A549 (cell line): ENCODE data around the gene CPLX1. TPM values are rescaled to one million over a fixed set of nuclear protein-coding genes. Genes with fewer than 3 reads are reported as not detected.

Source experiments
- ATAC-seq, 2 experiments: fragments of 200-7000 bp in 1 of 2; fragments of >200 bp in 1 of 2; cut with Nextera tagmentation in 1 of 2; cut with Tn5 transposase in 1 of 2; 3 replicates each; pipeline versions ENCODE4 v1.8.0 to v1.9.1; 2018 to 2020; ENCODE audit warnings: mild to moderate bottlenecking in 1 of 2, moderate library complexity in 1 of 2
- CTCF ChIA-PET: fragments of 300-600 bp; sonication (Branson Sonifier 250); formaldehyde crosslinking; extraction: SDS; loops from one replicate; lab custom pipeline; 2021; ENCODE audit warnings: antibody characterized with exemption, inconsistent platforms; lab: Yijun Ruan, JAX
- POLR2A ChIA-PET: fragments of 350-600 bp; formaldehyde crosslinking; extraction: SDS; loops from one replicate; lab custom pipeline; 2021; ENCODE audit warnings: antibody characterized with exemption, inconsistent platforms; lab: Yijun Ruan, JAX
- DNase-seq, 2 experiments: peaks; one replicate each; pipeline versions ENCODE4 v3.0.0 to v3.0.0-alpha.2; 2011 to 2016; ENCODE audit warnings: low read depth in 1 of 2, low spot score in 1 of 2
- FAIRE-seq: peaks from 2 replicates; lab custom pipeline; 2011; peaks lifted over from hg19 to GRCh38; lab: Jason Lieb, UNC
- H3K27ac ChIP-seq, 2 experiments: fragments of >200 bp; sonication (Bioruptor Twin); formaldehyde crosslinking; 3 replicates each; pipeline ENCODE4 v1.5.1; 2016 to 2017
- H3K4me1 ChIP-seq: fragments of >200 bp; sonication (Bioruptor Twin); formaldehyde crosslinking; 3 replicates; pipeline ENCODE4 v1.6.1; 2016
- H3K4me2 ChIP-seq: fragments of >200 bp; sonication (Bioruptor Twin); formaldehyde crosslinking; 3 replicates; pipeline ENCODE4 v1.6.1; 2016
- H3K4me3 ChIP-seq: fragments of >200 bp; sonication (Bioruptor Twin); formaldehyde crosslinking; 3 replicates; pipeline ENCODE4 v1.5.1; 2016
- H3K9me3 ChIP-seq: fragments of >200 bp; sonication (Bioruptor Twin); formaldehyde crosslinking; 3 replicates; pipeline ENCODE4 v1.6.1; 2016
- CBX2 ChIP-seq: fragments of 200-600 bp; sonication (generic); IDR thresholded peaks from 2 replicates; pipeline ENCODE4 v1.6.1; 2016; ENCODE audit warnings: low read depth, mild to moderate bottlenecking, borderline replicate concordance
- CEBPB ChIP-seq, 2 experiments: fragments of >200 bp in 1 of 2; sonication (Bioruptor Twin) in 1 of 2; formaldehyde crosslinking in 1 of 2; IDR thresholded peaks; 2 replicates each; pipeline ENCODE4 v1.6.1; 2012 to 2016
- CHD2 ChIP-seq: fragments of 150-350 bp; IDR thresholded peaks from 2 replicates; pipeline ENCODE4 v1.6.1; 2014; ENCODE audit warnings: low read length; ENCODE audit not compliant: partially characterized antibody
- CHD4 ChIP-seq: fragments of 200-600 bp; sonication (generic); IDR thresholded peaks from 2 replicates; pipeline ENCODE4 v1.6.1; 2016; ENCODE audit warnings: antibody characterized with exemption, mild to moderate bottlenecking, borderline replicate concordance
- EHF ChIP-seq: fragments of 250-450 bp; sonication (Bioruptor Pico); IDR thresholded peaks from 2 replicates; pipeline ENCODE4 v1.5.0; 2020; ENCODE audit warnings: mild to moderate bottlenecking
- EP300 ChIP-seq, 2 experiments: fragments of >200 bp; sonication (Bioruptor Twin); formaldehyde crosslinking; IDR thresholded peaks; 2 replicates in 1 of 2; 3 replicates in 1 of 2; pipeline ENCODE4 v1.6.1; 2016 to 2017
- FOSL2 ChIP-seq, 2 experiments: fragments of 450-650 bp in 1 of 2; fragments of >200 bp in 1 of 2; sonication (Bioruptor Twin) in 1 of 2; formaldehyde crosslinking; IDR thresholded peaks; 2 replicates each; pipeline versions ENCODE4 v1.5.0 to v1.6.1; 2016 to 2020; ENCODE audit warnings: mild to moderate bottlenecking in 1 of 2, moderate library complexity in 1 of 2
- FOXS1 ChIP-seq: fragments of 250-450 bp; sonication (Bioruptor Pico); IDR thresholded peaks from 2 replicates; pipeline ENCODE4 v1.5.0; 2020; ENCODE audit warnings: mild to moderate bottlenecking, moderate library complexity
- GATA3 ChIP-seq: IDR thresholded peaks from 2 replicates; pipeline ENCODE4 v1.6.1; 2012; ENCODE audit warnings: borderline replicate concordance
- HOXA7 ChIP-seq: fragments of 250-450 bp; sonication (Bioruptor Pico); IDR thresholded peaks from 2 replicates; pipeline ENCODE4 v1.5.0; 2020; ENCODE audit warnings: mild to moderate bottlenecking, moderate library complexity
- KDM5A ChIP-seq: fragments of 200-600 bp; sonication (generic); IDR thresholded peaks from 2 replicates; pipeline ENCODE4 v1.6.1; 2016; ENCODE audit warnings: antibody characterized with exemption, mild to moderate bottlenecking
- MAFK ChIP-seq: fragments of 450-650 bp; IDR thresholded peaks from 2 replicates; pipeline ENCODE4 v1.6.1; 2014; ENCODE audit not compliant: partially characterized antibody
- MYC ChIP-seq: IDR thresholded peaks from 2 replicates; pipeline ENCODE4 v1.6.1; 2012; ENCODE audit warnings: mild to moderate bottlenecking, inconsistent platforms, low read length, improper control_type of control experiment, borderline replicate concordance
- NPAS2 ChIP-seq: fragments of 250-450 bp; sonication (Bioruptor Pico); IDR thresholded peaks from 2 replicates; pipeline ENCODE4 v1.8.0; 2022; ENCODE audit warnings: mild to moderate bottlenecking, moderate library complexity, borderline replicate concordance
- POLR2AphosphoS2 ChIP-seq: conservative IDR thresholded peaks from 2 replicates; pipeline ENCODE4 v1.6.1; 2012; ENCODE audit warnings: low read length, improper control_type of control experiment, inconsistent platforms
- RARB ChIP-seq: fragments of 250-450 bp; sonication (Bioruptor Pico); IDR thresholded peaks from 2 replicates; pipeline ENCODE4 v1.8.0; 2021; ENCODE audit warnings: mild to moderate bottlenecking, moderate library complexity
- RCOR1 ChIP-seq: fragments of 150-350 bp; IDR thresholded peaks from 2 replicates; pipeline ENCODE4 v1.6.1; 2014; ENCODE audit warnings: antibody characterized with exemption, low read length, low read depth
- SREBF2 ChIP-seq: fragments of 450-650 bp; IDR thresholded peaks from 2 replicates; pipeline ENCODE4 v1.6.1; 2014; ENCODE audit warnings: mild to moderate bottlenecking, moderate library complexity
- TFCP2L1 ChIP-seq: fragments of 250-450 bp; sonication (Bioruptor Pico); IDR thresholded peaks from 2 replicates; pipeline ENCODE4 v1.5.0; 2021; ENCODE audit warnings: mild to moderate bottlenecking
- TP53 ChIP-seq: fragments of 250-450 bp; sonication (Bioruptor Pico); IDR thresholded peaks from 2 replicates; pipeline ENCODE4 v1.5.0; 2021; ENCODE audit warnings: mild to moderate bottlenecking, moderate library complexity
- ZC3H11A ChIP-seq: fragments of 450-650 bp; IDR thresholded peaks from 2 replicates; pipeline ENCODE4 v1.6.1; 2014; ENCODE audit warnings: antibody characterized with exemption, mild to moderate bottlenecking
- ZFP36 ChIP-seq: fragments of 450-650 bp; IDR thresholded peaks from 2 replicates; pipeline ENCODE4 v1.6.1; 2014; ENCODE audit warnings: borderline replicate concordance; ENCODE audit not compliant: partially characterized antibody
- ZNF302 ChIP-seq: fragments of 250-450 bp; sonication (Bioruptor Pico); IDR thresholded peaks from 2 replicates; pipeline ENCODE4 v1.9.0; 2021; ENCODE audit warnings: inconsistent platforms, mild to moderate bottlenecking, moderate library complexity
- WGBS: methylation state at CpG from one replicate; pipeline ENCODE4 v1.1.6; 2017; ENCODE audit errors: missing lambda C conversion rate; 5-methylcytosine and 5-hydroxymethylcytosine counted together
- polyA plus RNA-seq, 4 experiments: library from polyadenylated mRNA; depleted of rRNA in 3 of 4; stranded (reverse); fragments of >200 nt; fragmentation: RNase III in 1 of 4; extraction: RNeasy Plus Mini Kit Qiagen cat#74134 plus additional on column Dnase treatment in 1 of 4; gene quantifications; 2 replicates in 3 of 4; 3 replicates in 1 of 4; pipeline ENCODE4 v1.2.3, GENCODE V29; 2011 to 2017
- TF ChIP-seq, protein P1 (sequence below): IDR thresholded peaks from 2 replicates; pipeline ENCODE4 v1.6.1; 2012; ENCODE audit warnings: low read depth, borderline replicate concordance
- TF ChIP-seq, protein P2 (sequence below): fragments of 200-600 bp; sonication (generic); IDR thresholded peaks from 2 replicates; pipeline ENCODE4 v1.6.1; 2016; ENCODE audit warnings: antibody characterized with exemption, mild to moderate bottlenecking, moderate library complexity
- TF ChIP-seq, protein P3 (sequence below): fragments of 250-450 bp; sonication (Bioruptor Pico); IDR thresholded peaks from 2 replicates; pipeline ENCODE4 v1.5.0; 2021; ENCODE audit warnings: mild to moderate bottlenecking, moderate library complexity, borderline replicate concordance
- TF ChIP-seq, protein P4 (sequence below): fragments of >200 bp; sonication (Bioruptor Twin); formaldehyde crosslinking; IDR thresholded peaks from 3 replicates; pipeline ENCODE4 v1.5.1; 2016

CPLX1 gene
- polyA plus RNA-seq, 2 of the 4 experiments (the other 2 are of a cell fraction) = 0.19 to 0.57 TPM

DNA sequence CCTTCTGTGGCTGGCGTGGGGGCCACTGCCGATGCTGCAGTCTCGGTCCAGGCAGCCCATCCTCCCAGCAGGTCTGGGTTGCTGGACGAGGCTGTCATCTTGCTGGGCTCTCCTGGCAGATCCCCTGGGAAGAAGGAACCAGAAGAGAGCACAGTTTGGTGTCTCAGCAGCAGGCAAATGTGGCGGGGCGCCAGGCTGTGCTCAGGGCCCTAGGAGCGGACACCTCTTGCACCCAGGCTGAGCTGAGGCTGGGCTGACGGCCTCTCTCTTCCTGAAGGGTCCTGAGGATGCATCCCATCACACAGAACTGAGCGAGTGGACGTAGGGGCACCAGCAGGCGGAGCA, 39.2 kb upstream of the CPLX1 start:
- H3K4me3 ChIP-seq = no peak overlapping the region
- no peak for DNase-seq
- H3K27ac ChIP-seq = no peak overlapping the region
- TF ChIP-seq FOXS1 (CRISPR knock-in tag) (no peak), CHD2 (no peak), MYC (no peak), ZC3H11A (no peak), ZFP36 (no peak), TFCP2L1 (no peak), RCOR1 (no peak), KDM5A (no peak), GATA3 (no peak), CBX2 (no peak), FOSL2 (IDR thresholded peaks at IDR 0.05) (no peak), FOSL2 (CRISPR knock-in tag; IDR thresholded peaks at IDR 0.05) (no peak), EHF (CRISPR knock-in tag) (no peak), MAFK (no peak)
- 98% methylated on average over 8 of the region's 11 CpGs for WGBS
- no peaks in the 10 kb centered on the region for H3K4me1 ChIP-seq
- ChIA-PET CTCF (interaction anchor here (1.2 kb wide), 1 partner anchor 22 kb away, joined by 3 read pairs; no protein-coding TSS in a partner anchor), POLR2A (no interaction called here)
- no peak for ATAC-seq
- H3K9me3 ChIP-seq = no peaks in the 10 kb centered on the region
- no peak overlapping the region for H3K4me2 ChIP-seq
- no peak for FAIRE-seq

DNA sequence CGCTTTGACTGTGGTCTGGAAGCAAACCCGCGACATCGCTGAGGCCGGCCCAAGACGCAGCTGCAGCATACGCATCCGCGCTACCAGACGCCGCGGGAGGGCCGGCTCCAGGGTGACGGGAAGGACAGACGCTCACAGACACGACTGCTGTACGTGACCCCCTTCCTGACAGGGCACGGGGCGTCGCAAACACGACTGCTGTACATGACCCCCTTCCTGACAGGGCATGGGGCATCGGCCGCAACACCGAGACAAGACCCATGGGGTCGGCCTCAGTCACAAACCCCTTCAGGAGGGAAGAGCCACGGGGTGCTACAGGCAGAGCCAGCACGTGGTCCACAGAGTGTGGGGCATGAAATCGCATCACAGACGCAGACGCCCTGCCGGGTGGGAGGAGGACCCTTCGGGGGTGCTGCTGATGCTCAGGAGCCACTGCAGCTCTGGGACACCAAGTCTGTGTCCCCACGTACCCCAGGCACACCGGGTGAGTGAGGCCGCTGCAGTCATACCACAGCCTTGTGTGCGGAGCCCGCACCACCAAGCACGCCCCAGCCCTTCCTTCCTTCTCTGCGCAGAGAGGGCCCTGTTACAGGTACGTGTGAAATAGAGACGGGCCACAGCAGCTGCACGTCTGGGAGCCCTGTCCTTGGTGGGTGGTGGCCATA, 38.7 kb upstream of the CPLX1 start:
- ChIA-PET POLR2A (no interaction called here), CTCF (no interaction called here)
- DNase-seq (no peak), FAIRE-seq (no peak), ATAC-seq (no peak)
- H3K9me3 ChIP-seq = no peaks in the 10 kb centered on the region
- no peaks in the 10 kb centered on the region for H3K4me1 ChIP-seq
- H3K4me2 ChIP-seq = no peak overlapping the region
- TF ChIP-seq HOXA7 (CRISPR knock-in tag) = no peak
- TF ChIP-seq, protein P1, sequence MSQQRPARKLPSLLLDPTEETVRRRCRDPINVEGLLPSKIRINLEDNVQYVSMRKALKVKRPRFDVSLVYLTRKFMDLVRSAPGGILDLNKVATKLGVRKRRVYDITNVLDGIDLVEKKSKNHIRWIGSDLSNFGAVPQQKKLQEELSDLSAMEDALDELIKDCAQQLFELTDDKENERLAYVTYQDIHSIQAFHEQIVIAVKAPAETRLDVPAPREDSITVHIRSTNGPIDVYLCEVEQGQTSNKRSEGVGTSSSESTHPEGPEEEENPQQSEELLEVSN = no peak
- TF ChIP-seq ZNF302 (CRISPR knock-in tag) = no peak
- TF ChIP-seq FOXS1 (CRISPR knock-in tag) = no peak
- no peak for TF ChIP-seq RARB (CRISPR knock-in tag)
- TF ChIP-seq CEBPB (IDR thresholded peaks at IDR 0.05) = no peak
- TF ChIP-seq KDM5A = no peak
- TF ChIP-seq CHD4 = no peak
- TF ChIP-seq, protein P2, sequence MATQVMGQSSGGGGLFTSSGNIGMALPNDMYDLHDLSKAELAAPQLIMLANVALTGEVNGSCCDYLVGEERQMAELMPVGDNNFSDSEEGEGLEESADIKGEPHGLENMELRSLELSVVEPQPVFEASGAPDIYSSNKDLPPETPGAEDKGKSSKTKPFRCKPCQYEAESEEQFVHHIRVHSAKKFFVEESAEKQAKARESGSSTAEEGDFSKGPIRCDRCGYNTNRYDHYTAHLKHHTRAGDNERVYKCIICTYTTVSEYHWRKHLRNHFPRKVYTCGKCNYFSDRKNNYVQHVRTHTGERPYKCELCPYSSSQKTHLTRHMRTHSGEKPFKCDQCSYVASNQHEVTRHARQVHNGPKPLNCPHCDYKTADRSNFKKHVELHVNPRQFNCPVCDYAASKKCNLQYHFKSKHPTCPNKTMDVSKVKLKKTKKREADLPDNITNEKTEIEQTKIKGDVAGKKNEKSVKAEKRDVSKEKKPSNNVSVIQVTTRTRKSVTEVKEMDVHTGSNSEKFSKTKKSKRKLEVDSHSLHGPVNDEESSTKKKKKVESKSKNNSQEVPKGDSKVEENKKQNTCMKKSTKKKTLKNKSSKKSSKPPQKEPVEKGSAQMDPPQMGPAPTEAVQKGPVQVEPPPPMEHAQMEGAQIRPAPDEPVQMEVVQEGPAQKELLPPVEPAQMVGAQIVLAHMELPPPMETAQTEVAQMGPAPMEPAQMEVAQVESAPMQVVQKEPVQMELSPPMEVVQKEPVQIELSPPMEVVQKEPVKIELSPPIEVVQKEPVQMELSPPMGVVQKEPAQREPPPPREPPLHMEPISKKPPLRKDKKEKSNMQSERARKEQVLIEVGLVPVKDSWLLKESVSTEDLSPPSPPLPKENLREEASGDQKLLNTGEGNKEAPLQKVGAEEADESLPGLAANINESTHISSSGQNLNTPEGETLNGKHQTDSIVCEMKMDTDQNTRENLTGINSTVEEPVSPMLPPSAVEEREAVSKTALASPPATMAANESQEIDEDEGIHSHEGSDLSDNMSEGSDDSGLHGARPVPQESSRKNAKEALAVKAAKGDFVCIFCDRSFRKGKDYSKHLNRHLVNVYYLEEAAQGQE = no peak
- no peak for TF ChIP-seq SREBF2
- TF ChIP-seq ZC3H11A = no peak
- TF ChIP-seq, protein P3, sequence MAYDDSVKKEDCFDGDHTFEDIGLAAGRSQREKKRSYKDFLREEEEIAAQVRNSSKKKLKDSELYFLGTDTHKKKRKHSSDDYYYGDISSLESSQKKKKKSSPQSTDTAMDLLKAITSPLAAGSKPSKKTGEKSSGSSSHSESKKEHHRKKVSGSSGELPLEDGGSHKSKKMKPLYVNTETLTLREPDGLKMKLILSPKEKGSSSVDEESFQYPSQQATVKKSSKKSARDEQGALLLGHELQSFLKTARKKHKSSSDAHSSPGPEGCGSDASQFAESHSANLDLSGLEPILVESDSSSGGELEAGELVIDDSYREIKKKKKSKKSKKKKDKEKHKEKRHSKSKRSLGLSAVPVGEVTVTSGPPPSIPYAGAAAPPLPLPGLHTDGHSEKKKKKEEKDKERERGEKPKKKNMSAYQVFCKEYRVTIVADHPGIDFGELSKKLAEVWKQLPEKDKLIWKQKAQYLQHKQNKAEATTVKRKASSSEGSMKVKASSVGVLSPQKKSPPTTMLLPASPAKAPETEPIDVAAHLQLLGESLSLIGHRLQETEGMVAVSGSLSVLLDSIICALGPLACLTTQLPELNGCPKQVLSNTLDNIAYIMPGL (CRISPR knock-in tag) = no peak
- TF ChIP-seq NPAS2 (CRISPR knock-in tag) = no peak
- no peak for TF ChIP-seq FOSL2 (IDR thresholded peaks at IDR 0.05)
- no peak for TF ChIP-seq FOSL2 (CRISPR knock-in tag; IDR thresholded peaks at IDR 0.05)
- no peak for TF ChIP-seq EP300 (IDR thresholded peaks at IDR 0.05)
- TF ChIP-seq POLR2AphosphoS2 = no peak
- TF ChIP-seq, protein P4, sequence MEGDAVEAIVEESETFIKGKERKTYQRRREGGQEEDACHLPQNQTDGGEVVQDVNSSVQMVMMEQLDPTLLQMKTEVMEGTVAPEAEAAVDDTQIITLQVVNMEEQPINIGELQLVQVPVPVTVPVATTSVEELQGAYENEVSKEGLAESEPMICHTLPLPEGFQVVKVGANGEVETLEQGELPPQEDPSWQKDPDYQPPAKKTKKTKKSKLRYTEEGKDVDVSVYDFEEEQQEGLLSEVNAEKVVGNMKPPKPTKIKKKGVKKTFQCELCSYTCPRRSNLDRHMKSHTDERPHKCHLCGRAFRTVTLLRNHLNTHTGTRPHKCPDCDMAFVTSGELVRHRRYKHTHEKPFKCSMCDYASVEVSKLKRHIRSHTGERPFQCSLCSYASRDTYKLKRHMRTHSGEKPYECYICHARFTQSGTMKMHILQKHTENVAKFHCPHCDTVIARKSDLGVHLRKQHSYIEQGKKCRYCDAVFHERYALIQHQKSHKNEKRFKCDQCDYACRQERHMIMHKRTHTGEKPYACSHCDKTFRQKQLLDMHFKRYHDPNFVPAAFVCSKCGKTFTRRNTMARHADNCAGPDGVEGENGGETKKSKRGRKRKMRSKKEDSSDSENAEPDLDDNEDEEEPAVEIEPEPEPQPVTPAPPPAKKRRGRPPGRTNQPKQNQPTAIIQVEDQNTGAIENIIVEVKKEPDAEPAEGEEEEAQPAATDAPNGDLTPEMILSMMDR = no peak
- no peak for TF ChIP-seq TP53 (CRISPR knock-in tag)
- 94% methylated on average over 26 of the region's 42 CpGs for WGBS
- H3K4me3 ChIP-seq = no peak overlapping the region
- no peak overlapping the region for H3K27ac ChIP-seq
